ENCODE measurements around the gene UBXN10.

Gene UBXN10

GRCh38 chr1:20220036-20220435 lies 34.1 kb downstream of the UBXN10 start:
- no peak overlapping the region for H3K4me3 ChIP-seq (ENCODE audit: control insufficient read depth, low read depth, low read length)
- no peak for TF ChIP-seq CTCF (IDR thresholded peaks at IDR 0.05; ENCODE audit: control insufficient read depth, insufficient read depth, low read depth, low read length, missing control alignments)
- DNase-seq (ENCODE audit: low read depth) = no peak

GRCh38 chr1:20223106-20223505 lies 37.2 kb downstream of the UBXN10 start:
- TF ChIP-seq CTCF (IDR thresholded peaks at IDR 0.05; ENCODE audit: control insufficient read depth, insufficient read depth, low read depth, low read length, missing control alignments) = no peak
- DNase-seq (ENCODE audit: low read depth) = no peak
- no peak overlapping the region for H3K4me3 ChIP-seq (ENCODE audit: control insufficient read depth, low read depth, low read length)

- H3K4me3 ChIP-seq (ENCODE audit: control insufficient read depth, low read depth, low read length) = no peak overlapping the region
- no peak for DNase-seq (ENCODE audit: low read depth)
- TF ChIP-seq CTCF (IDR thresholded peaks at IDR 0.05; ENCODE audit: control insufficient read depth, insufficient read depth, low read depth, low read length, missing control alignments) = no peak
These were observed 37.9 kb downstream of the UBXN10 start for GRCh38 chr1:20223551-20224419.

- DNase-seq (ENCODE audit: low read depth) = no peak
- no peak for TF ChIP-seq CTCF (IDR thresholded peaks at IDR 0.05; ENCODE audit: control insufficient read depth, insufficient read depth, low read depth, low read length, missing control alignments)
- H3K4me3 ChIP-seq (ENCODE audit: control insufficient read depth, low read depth, low read length) = no peak overlapping the region
These were observed 38.6 kb downstream of the UBXN10 start for GRCh38 chr1:20224546-20224945.

- no peak for TF ChIP-seq CTCF (IDR thresholded peaks at IDR 0.05; ENCODE audit: control insufficient read depth, insufficient read depth, low read depth, low read length, missing control alignments)
- no peak for DNase-seq (ENCODE audit: low read depth)
- no peak overlapping the region for H3K4me3 ChIP-seq (ENCODE audit: control insufficient read depth, low read depth, low read length)
These were observed 41.8 kb downstream of the UBXN10 start for GRCh38 chr1:20227704-20228103.

GRCh38 chr1:20228314-20228825 lies 42.5 kb downstream of the UBXN10 start:
- no peak for DNase-seq (ENCODE audit: low read depth)

More at GRCh38 chr1:20228314-20228825, 42.5 kb downstream of the UBXN10 start:
- no peak for TF ChIP-seq CTCF (IDR thresholded peaks at IDR 0.05; ENCODE audit: control insufficient read depth, insufficient read depth, low read depth, low read length, missing control alignments)
- H3K4me3 ChIP-seq (ENCODE audit: control insufficient read depth, low read depth, low read length) = no peak overlapping the region
